K562 (cell line): ENCODE data around the gene ACBD6. TPM values are rescaled to one million over a fixed set of nuclear protein-coding genes. Genes with fewer than 3 reads are reported as not detected.
A peak's percentile ranks its signal among the peaks of the same experiment; 100 is the strongest.

Experiments used
- IRF2 ChIP-seq: sonication (generic); formaldehyde crosslinking; IDR thresholded peaks from 2 replicates; pipeline ENCODE4 v1.8.1; 2022; ENCODE audit warnings: mild to moderate bottlenecking, missing genetic modification reagents
- JUND ChIP-seq, 2 experiments: IDR thresholded peaks; 2 replicates in 1 of 2; 3 replicates in 1 of 2; pipeline ENCODE4 v1.6.1; 2011; ENCODE audit warnings: borderline replicate concordance in 2 of 2, low read depth in 2 of 2, low read length in 2 of 2, improper control_type of control experiment in 1 of 2, missing biosample characterization in 1 of 2, missing genetic modification characterization in 1 of 2, missing genetic modification reagents in 1 of 2
- KAT7 ChIP-seq: sonication (generic); formaldehyde crosslinking; IDR thresholded peaks from 2 replicates; pipeline ENCODE4 v1.8.0; 2022; ENCODE audit warnings: missing genetic modification reagents, mild to moderate bottlenecking, borderline replicate concordance
- KDM1A ChIP-seq, 2 experiments: fragments of 450-650 bp; IDR thresholded peaks; 2 replicates each; pipeline ENCODE4 v1.6.1; 2016; ENCODE audit warnings: mild to moderate bottlenecking in 2 of 2
- NRF1 ChIP-seq, 2 experiments: fragments of 450-650 bp; IDR thresholded peaks in 1 of 2; conservative IDR thresholded peaks in 1 of 2; 2 replicates each; pipeline ENCODE4 v1.6.1; 2014; ENCODE audit warnings: mild to moderate bottlenecking in 2 of 2
- PHB ChIP-seq: fragments of 250-450 bp; sonication (Bioruptor Pico); IDR thresholded peaks from 2 replicates; pipeline ENCODE4 v1.5.0; 2021
- TAL1 ChIP-seq: fragments of 450-650 bp; IDR thresholded peaks from 2 replicates; pipeline ENCODE4 v1.6.1; 2016; ENCODE audit warnings: mild to moderate bottlenecking
- TFAM ChIP-seq: fragments of 250-450 bp; sonication (Bioruptor Pico); conservative IDR thresholded peaks from 2 replicates; pipeline ENCODE4 v1.5.0; 2021; ENCODE audit warnings: mild to moderate bottlenecking, moderate library complexity
- ZNF217 ChIP-seq: sonication (generic); formaldehyde crosslinking; IDR thresholded peaks from 2 replicates; pipeline ENCODE4 v1.8.0; 2022; ENCODE audit warnings: mild to moderate bottlenecking, missing genetic modification reagents
- ZNF384 ChIP-seq: IDR thresholded peaks from 2 replicates; pipeline ENCODE4 v1.6.1; 2012; ENCODE audit warnings: low read depth, low read length, improper control_type of control experiment
- polyA plus RNA-seq, 8 experiments: library from polyadenylated mRNA; depleted of rRNA in 4 of 8; stranded (reverse) in 5 of 8; unstranded in 3 of 8; fragments of >200 nt; fragmentation: Nextera tagmentation in 2 of 8; fragmentation: Illumina TruSeq in 1 of 8; extraction: Ambion mirVana in 2 of 8; extraction: Trizol in 1 of 8; gene quantifications; 2 replicates each; pipeline versions ENCODE4 v1.2.1 to v1.2.3, GENCODE V29; 2011 to 2014; ENCODE audit warnings: inconsistent platforms in 1 of 8, missing spikeins in 1 of 8
- total RNA-seq, 7 experiments: library from RNA; depleted of rRNA in 6 of 7; stranded (reverse); fragments of >200 nt in 6 of 7; fragmentation: Illumina TruSeq in 2 of 7; extraction: Trizol in 2 of 7; gene quantifications; 2 replicates each; pipeline versions ENCODE4 v1.2.1 to v1.2.3, GENCODE V29; 2011 to 2021; ENCODE audit warnings: low replicate concordance in 1 of 7
- TF ChIP-seq, protein P1 (sequence below), 2 experiments: fragments of 450-650 bp in 1 of 2; sonication (generic) in 1 of 2; formaldehyde crosslinking in 1 of 2; IDR thresholded peaks in 1 of 2; conservative IDR thresholded peaks in 1 of 2; 2 replicates each; pipeline versions ENCODE4 v1.6.1 to v1.8.1; 2016 to 2023; ENCODE audit warnings: mild to moderate bottlenecking in 2 of 2, moderate library complexity in 2 of 2, inconsistent platforms in 1 of 2, missing genetic modification reagents in 1 of 2
- TF ChIP-seq, protein P2 (sequence below), 2 experiments: IDR thresholded peaks; 2 replicates each; pipeline ENCODE4 v1.6.1; 2011; ENCODE audit warnings: borderline replicate concordance in 1 of 2, control low read depth in 1 of 2, low read depth in 1 of 2, low read length in 1 of 2, mild to moderate bottlenecking in 1 of 2, mixed read lengths in 1 of 2, moderate library complexity in 1 of 2; ENCODE audit not compliant: insufficient read depth in 1 of 2, insufficient read length in 1 of 2, poor library complexity in 1 of 2, severe bottlenecking in 1 of 2; ENCODE audit errors: extremely low read depth in 1 of 2
- TF ChIP-seq, protein P3 (sequence below), 2 experiments: fragments of 450-650 bp; formaldehyde crosslinking in 1 of 2; IDR thresholded peaks; 2 replicates each; pipeline versions ENCODE4 v1.4.0 to v1.6.1; 2014 to 2020; ENCODE audit warnings: mild to moderate bottlenecking in 2 of 2, borderline replicate concordance in 1 of 2, low read depth in 1 of 2

Gene ACBD6
- total and polyA plus RNA-seq, 9 of the 15 experiments (the other 6 are each of a cell fraction or from before 2014, with no cell fraction given), result 16.9 to 107 (median 77.7) TPM

DNA sequence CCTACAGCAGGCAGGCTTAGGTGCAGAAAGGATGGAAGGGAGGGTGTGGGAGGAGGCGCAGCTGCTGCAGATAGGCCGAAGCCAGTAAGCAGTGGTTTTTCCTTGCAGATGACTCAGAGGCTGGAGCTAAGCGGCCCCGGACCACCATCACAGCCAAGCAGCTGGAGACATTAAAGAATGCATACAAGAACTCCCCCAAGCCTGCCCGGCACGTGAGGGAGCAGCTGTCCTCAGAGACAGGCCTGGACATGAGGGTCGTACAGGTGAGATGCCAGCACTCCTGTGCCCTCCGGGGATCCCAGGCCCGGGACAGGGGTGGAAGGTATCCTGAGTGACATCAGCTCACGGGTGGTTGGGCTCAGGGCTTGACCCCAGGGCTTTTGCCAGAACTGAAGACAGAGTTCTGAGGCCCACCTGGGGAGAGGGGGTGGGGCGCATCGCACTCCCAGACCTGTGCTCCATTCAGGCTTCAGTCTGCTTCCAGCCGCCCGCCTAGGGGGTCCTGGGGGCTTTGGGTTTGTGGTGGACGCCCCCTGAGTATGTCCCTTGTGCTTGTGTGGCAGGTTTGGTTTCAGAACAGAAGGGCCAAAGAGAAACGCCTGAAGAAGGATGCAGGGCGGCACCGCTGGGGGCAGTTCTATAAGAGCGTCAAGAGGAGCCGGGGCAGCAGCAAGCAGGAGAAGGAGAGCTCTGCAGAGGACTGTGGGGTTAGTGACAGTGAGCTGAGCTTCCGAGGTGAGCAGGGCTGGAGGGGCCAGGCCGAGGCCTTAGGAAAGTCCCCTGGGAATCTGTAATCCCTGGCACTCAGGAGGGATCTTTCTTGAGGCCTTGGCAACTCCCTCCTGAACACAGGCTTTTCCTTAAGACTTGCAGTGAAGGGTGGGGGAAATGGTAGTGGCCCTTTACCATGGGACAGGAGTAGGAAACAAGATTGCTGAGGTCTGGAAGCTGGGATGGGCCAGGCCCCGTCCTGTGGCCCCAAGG is 230.8 kb downstream of the ACBD6 start (continued):
- TF ChIP-seq NRF1 (conservative IDR thresholded peaks at IDR 0.05 in 1 of 2, IDR thresholded peaks at IDR 0.05 in 1 of 2), result peak in 1 of 2 experiments; percentile 20; a peak in 1 of 4 replicates
- no peak for TF ChIP-seq ZNF384
- peak; percentile 72 to 84 for TF ChIP-seq KDM1A (IDR thresholded peaks at IDR 0.05)
- no peak for TF ChIP-seq TFAM (CRISPR knock-in tag)
- TF ChIP-seq, protein P1, sequence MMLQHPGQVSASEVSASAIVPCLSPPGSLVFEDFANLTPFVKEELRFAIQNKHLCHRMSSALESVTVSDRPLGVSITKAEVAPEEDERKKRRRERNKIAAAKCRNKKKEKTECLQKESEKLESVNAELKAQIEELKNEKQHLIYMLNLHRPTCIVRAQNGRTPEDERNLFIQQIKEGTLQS (IDR thresholded peaks at IDR 0.05), result peak; percentile 78
- TF ChIP-seq, protein P1 (CRISPR knock-in tag; conservative IDR thresholded peaks at IDR 0.05), result no peak
- peak; percentile 29; the same call in 1 of the 2 replicates for TF ChIP-seq TAL1
- TF ChIP-seq, protein P2, sequence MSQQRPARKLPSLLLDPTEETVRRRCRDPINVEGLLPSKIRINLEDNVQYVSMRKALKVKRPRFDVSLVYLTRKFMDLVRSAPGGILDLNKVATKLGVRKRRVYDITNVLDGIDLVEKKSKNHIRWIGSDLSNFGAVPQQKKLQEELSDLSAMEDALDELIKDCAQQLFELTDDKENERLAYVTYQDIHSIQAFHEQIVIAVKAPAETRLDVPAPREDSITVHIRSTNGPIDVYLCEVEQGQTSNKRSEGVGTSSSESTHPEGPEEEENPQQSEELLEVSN (IDR thresholded peaks at IDR 0.05; ENCODE audit: borderline replicate concordance in 1 of 2, extremely low read depth in 1 of 2, insufficient read depth in 1 of 2, insufficient read length in 1 of 2, low read depth in 1 of 2, low read length in 1 of 2, poor library complexity in 1 of 2, severe bottlenecking in 1 of 2), result peak in 1 of 2 experiments; percentile 37
- TF ChIP-seq KAT7 (CRISPR knock-in tag), result no peak
- no peak for TF ChIP-seq IRF2 (CRISPR knock-in tag)
- TF ChIP-seq, protein P3, sequence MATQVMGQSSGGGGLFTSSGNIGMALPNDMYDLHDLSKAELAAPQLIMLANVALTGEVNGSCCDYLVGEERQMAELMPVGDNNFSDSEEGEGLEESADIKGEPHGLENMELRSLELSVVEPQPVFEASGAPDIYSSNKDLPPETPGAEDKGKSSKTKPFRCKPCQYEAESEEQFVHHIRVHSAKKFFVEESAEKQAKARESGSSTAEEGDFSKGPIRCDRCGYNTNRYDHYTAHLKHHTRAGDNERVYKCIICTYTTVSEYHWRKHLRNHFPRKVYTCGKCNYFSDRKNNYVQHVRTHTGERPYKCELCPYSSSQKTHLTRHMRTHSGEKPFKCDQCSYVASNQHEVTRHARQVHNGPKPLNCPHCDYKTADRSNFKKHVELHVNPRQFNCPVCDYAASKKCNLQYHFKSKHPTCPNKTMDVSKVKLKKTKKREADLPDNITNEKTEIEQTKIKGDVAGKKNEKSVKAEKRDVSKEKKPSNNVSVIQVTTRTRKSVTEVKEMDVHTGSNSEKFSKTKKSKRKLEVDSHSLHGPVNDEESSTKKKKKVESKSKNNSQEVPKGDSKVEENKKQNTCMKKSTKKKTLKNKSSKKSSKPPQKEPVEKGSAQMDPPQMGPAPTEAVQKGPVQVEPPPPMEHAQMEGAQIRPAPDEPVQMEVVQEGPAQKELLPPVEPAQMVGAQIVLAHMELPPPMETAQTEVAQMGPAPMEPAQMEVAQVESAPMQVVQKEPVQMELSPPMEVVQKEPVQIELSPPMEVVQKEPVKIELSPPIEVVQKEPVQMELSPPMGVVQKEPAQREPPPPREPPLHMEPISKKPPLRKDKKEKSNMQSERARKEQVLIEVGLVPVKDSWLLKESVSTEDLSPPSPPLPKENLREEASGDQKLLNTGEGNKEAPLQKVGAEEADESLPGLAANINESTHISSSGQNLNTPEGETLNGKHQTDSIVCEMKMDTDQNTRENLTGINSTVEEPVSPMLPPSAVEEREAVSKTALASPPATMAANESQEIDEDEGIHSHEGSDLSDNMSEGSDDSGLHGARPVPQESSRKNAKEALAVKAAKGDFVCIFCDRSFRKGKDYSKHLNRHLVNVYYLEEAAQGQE (IDR thresholded peaks at IDR 0.05; ENCODE audit: borderline replicate concordance), result 0 out of 2 replicates have a peak, but pooled peaks have one; percentile 18
- TF ChIP-seq, protein P3 (CRISPR knock-in tag; IDR thresholded peaks at IDR 0.05; ENCODE audit: low read depth), result no peak
- TF ChIP-seq JUND (IDR thresholded peaks at IDR 0.05; ENCODE audit: borderline replicate concordance, low read depth, low read length), result peak; percentile 90
- peak; percentile 72; the same call in 1 of the 3 replicates for TF ChIP-seq JUND (tag; IDR thresholded peaks at IDR 0.05; ENCODE audit: borderline replicate concordance, low read depth, low read length)
- no peak for TF ChIP-seq ZNF217 (CRISPR knock-in tag)
- no peak for TF ChIP-seq PHB
